ENCODE measurements around the gene RHBDF2.

Gene RHBDF2

DNA sequence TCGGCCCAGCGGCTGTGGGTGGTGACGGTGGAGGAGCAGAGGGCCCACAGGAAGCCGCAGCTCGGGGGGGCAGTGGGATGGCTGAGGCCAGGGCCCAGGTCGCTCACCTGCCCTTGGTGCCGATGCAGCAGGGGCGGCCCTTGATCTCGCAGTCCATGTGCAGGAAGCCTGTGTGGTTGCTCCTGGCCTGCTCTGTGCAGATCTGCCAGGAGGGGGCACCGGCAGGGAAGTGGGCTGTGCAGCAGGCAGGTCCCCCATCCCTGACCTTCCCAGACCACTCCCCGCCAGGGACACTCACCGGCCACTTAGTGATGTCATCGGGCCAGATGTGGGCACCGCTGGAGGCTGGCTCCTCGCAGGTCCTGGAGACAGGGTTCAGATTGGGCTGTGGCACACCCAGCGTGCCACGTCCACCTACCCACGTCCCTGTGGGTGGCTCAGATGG, 27.7 kb downstream of the RHBDF2 start:
- peak; percentile 35 for DNase-seq
- in situ Hi-C loops (cut with HindIII; ENCODE audit: low pct_ligation_motif_present, low pct_unique_long_range_greater_than_20kb, low sequenced_read_pairs): no loop called here

DNA sequence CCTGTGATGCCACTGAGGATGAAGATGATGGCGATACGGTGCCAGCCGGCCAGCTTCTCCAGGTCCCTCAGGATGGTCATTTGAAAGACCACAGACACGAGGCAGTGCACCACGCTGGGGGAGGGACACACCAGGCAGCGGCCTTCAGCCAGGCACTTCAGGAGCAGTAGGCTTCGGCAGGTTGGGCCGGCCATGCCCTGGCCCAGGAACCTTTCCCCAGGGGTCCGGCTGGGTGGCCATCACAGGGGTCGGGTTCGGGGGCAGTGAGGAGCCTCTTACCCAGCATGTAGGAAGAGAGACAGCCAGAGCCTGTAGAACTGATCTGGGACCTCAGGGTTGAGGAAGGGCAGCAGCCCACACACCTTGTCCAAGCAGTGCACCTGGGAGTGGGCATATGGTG, 28.5 kb downstream of the RHBDF2 start:
- in situ Hi-C loops (cut with HindIII; ENCODE audit: low pct_ligation_motif_present, low pct_unique_long_range_greater_than_20kb, low sequenced_read_pairs): no loop called here
- DNase-seq: no peak

DNA sequence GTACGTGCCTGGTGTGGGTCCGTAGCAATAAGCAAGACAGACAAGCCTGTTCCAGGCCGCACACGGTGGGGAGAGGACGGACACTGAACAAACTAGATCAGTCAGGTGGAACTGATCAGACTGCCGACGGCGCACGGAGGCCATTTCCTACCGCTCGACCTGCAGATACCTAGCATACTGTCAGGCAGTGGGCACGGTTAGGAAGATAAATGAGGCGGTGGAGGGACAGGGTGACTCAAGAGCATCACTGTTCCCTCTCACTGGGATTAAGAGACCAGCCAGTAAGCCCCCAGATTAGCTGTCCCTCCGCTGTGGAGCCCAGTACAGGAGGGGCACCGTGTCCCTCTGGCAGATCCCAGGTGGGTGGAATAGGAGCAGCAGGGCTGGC, 29.0 kb downstream of the RHBDF2 start:
- DNase-seq: no peak
- in situ Hi-C loops (cut with HindIII; ENCODE audit: low pct_ligation_motif_present, low pct_unique_long_range_greater_than_20kb, low sequenced_read_pairs): no loop called here

DNA sequence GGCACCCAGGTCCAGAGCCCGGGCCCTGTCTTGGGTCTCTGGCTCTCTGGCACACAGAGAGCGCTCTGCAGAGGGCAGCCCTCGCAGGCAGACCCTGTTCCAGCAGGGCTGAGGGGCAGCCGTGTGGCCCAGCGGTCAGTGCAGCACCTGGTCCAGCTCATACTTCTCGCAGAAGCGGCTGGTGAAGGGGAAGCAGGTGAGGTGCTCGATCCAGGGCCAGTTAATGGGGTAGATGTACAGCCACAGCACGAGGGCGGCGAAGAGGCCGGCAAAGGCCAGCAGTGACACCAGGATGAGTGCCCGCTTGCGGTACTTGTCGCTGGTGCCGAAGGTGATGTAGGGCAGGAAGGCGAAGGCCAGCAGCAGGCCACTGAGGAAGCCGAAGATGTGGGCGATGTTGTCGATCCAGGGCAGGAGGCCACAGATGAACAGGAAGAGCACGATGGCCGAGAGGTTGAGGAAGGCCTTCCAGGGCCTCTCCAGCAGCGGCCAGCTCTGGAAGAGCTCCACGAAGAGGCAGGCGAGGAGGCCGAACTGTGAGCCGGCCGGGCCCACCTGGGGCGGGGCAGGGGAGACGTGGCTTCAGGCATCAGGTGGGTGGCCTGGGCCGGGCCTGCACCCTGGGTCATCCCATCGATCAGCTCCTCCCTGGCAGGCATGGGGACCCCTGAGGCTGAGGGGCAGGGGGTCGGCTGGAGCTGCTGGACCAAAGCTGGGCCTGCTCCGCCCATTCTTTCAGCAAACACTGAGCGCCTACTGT, 29.5 kb downstream of the RHBDF2 start:
- no peak for DNase-seq
- in situ Hi-C loops (cut with HindIII; ENCODE audit: low pct_ligation_motif_present, low pct_unique_long_range_greater_than_20kb, low sequenced_read_pairs): no loop called here

DNA sequence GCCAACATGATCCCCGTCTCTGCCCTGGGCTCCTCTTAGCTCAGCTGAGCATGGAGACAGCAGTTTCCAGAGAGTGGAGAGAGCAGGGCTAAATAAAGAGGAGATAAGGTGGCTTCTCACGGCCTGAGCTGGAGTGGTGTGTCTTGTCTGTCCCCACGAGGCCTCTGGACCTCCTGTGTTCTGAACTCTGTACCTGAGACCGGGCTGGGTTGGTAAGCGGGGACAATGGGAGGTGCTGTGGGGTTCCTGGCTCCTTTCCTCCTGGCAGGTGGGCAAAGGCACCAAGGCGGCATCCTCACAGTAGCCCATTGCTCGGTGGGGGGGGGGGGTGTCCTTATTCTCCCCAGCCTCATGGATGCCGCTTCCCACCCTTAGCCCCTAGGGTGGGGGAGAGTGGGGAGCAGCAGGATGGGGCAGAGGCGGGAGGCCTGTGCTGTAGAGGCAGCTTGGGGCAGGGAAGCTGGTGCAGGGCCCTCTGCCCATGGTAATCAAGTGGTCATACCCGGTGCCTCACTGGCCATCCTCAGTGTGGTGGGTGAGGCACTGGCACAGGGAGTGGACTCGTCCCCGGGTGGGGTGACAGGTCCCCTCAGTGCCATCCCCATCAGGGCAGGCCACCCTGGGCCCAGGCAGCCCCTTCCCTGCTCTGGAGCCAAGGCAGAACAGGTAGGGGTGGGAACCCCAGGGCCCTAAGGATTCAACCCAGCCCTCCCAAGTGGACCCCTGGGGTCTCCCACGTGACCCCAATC, 31.1 kb downstream of the RHBDF2 start:
- in situ Hi-C loops (cut with HindIII; ENCODE audit: low pct_ligation_motif_present, low pct_unique_long_range_greater_than_20kb, low sequenced_read_pairs): no loop called here
- no peak for DNase-seq

DNA sequence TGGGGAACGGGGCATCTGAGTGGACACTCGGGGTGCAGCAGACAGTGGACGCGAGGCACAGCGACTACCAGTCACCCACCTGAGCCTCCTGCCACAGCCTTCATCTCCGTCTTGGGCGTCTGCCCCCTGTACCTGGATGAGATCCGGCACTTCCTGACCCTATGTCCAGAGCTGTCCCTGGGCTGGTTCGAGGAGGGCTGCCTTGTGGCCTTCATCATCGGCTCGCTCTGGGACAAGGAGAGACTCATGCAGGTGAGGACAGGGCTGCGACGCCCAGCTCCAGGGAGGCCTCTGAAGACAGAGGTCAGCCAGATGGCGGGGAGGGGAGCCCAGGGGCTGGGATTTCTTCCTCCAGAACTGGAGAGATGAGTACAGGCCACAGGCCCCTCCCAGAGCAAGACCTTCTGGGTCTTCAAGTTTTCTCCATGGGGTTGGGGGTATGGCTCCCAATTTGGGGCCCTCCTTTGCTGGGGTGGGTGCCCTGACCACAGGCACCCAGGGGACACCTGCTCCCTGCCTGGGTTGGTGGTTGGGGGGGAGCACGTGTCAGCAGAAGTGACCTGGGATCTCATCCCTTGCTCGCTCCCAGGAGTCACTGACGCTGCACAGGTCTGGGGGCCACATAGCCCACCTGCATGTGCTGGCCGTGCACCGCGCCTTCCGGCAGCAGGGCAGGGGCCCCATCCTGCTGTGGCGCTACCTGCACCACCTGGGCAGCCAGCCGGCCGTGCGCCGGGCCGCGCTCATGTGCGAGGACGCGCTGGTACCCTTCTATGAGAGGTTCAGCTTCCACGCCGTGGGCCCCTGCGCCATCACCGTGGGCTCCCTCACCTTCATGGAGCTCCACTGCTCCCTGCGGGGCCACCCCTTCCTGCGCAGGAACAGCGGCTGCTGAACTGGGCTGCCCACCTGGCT, 31.9 kb downstream of the RHBDF2 start:
- in situ Hi-C loops (cut with HindIII; ENCODE audit: low pct_ligation_motif_present, low pct_unique_long_range_greater_than_20kb, low sequenced_read_pairs): no loop called here
- no peak for DNase-seq

DNA sequence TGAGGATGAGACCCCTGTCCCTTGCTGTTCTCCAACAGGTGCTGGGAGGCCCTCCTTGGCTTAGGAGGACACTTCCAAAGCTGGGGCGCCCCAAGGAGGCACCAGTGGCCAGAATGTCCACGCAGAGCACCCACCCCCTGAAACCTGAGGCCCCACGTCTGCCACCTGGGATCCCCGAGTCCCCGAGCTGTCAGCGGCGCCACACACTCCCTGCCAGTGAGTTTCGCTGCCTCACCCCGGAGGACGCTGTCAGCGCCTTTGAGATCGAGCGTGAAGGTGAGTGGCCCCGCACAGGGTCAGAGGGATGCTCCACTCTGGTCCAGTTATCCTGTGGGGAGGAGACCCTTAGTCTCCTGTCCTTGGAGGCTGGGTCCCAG, 32.6 kb downstream of the RHBDF2 start:
- DNase-seq: no peak
- in situ Hi-C loops (cut with HindIII; ENCODE audit: low pct_ligation_motif_present, low pct_unique_long_range_greater_than_20kb, low sequenced_read_pairs): no loop called here

DNA sequence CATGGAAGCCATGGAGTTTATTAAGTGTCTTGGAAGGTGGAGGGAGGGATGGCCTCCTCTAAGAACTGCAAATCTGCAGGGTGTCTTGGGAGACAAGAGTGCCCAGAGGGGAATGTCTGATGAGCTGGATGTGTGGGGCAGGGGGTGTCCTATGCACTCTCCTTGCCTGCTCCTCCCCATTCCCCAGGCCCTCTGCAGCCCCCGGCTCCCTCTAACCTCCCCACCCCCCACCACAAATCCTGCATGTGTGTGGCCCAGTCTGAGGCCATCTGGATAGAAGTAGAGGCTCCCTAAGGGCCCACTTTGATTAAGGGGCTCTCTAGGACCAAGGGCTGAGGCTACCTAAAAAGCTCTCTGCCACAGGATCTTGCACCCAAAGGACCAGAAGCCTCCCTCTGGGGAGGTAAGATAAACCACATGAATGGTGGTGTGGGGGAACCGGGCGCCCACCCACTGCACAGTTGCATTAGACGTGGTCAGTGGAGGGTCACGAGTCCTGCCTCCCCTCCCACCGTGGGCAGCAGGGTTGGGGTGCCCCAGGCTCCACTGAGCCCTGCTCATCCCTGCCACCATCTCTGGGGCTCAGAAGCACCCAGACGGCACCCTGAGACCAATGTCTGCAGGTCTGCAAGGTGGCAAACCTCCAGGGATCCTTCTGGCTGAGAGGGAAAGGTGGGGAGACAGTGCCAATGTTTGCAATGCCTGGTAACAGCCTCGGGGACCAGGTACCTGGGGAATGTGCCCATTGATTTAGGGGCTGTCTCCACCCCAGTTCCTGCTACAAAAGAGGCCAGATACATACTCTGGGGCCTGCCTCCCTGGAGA, 33.2 kb downstream of the RHBDF2 start:
- no peak for DNase-seq

DNA sequence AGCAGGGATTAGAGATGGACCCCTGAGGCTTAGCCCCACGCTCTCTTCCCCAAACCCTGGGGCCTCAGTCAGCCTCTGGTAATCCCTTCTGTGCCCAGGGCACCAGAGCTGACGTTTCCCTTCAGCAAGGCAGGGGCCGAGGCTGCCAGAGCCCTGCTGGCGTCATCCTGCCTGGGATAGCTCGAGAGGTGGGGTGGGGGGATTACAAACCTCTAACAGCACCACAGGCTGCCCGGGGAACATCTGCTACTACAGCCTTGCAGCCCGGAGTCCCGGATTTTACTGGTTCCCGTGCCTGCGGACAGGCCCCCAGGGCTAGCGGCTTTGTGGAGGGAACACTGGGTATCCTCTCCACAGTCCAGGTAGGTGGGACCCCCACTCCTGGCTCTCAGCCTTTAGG, 33.9 kb downstream of the RHBDF2 start, which contains the start of gene AANAT:
Gene AANAT, plus strand, starts transcription at position 238 of the 400 bp plus-strand sequence. CDS start 1,144 bp downstream, outside the sequence.
- DNase-seq: no peak
- in situ Hi-C loops (cut with HindIII; ENCODE audit: low pct_ligation_motif_present, low pct_unique_long_range_greater_than_20kb, low sequenced_read_pairs): no loop called here

More for the DNA sequence above, 33.2 kb downstream of the RHBDF2 start:
- in situ Hi-C loops (cut with HindIII; ENCODE audit: low pct_ligation_motif_present, low pct_unique_long_range_greater_than_20kb, low sequenced_read_pairs): no loop called here

DNA sequence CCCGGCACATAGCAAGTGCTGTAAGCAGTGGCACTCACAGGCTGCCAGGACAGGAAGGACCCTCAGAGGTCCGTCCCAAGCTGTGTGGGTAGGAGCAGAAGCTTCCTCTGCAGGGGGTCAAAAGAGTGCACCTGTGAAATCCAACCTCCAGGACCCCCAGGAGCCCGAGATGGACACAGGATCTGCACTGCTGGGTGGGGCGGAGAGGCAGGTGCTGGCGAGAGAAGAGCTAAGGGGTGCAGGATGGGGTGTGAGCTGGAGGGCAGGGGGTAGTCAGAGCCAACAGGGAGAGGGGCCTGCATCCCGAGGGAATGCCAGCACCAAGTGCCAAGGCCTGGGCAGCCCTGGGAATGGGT, 34.5 kb downstream of the RHBDF2 start:
- in situ Hi-C loops (cut with HindIII; ENCODE audit: low pct_ligation_motif_present, low pct_unique_long_range_greater_than_20kb, low sequenced_read_pairs): no loop called here
- DNase-seq: no peak

DNA sequence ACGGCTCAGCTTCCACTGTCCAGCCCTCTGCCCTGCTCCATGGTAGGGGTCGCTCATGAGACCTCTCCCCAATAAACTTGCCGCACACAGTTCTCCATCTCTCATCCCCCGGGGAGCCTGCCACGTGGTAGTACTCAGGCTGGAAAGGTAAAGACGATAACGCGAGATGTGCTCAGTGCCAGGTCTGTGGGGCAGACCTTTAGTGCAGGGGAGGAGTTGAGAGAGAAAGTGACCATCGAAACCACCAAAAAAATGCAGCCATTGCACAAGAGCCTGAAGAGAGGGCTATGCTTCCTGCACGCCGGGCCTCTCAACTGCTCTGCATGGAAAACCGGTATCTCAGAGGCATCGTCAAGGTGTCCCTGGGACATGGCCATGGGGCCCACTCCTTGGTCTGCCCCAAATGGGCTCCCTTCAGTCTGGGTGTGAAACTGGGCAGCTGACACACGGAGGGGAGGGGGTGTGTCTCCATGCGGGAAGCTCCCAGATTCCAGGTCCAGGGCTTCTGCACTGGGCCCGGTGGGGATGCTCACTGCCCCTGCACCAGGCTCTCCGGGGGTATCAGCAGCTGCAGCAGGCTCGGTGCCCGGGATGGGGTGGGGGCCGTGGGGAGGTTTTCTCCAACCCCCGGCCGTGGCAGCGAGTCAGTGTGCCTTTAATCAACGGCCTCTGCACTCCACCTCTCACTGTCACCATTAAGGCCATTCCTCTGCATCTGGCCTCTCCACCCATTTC, 38.5 kb downstream of the RHBDF2 start:
- in situ Hi-C loops (cut with HindIII; ENCODE audit: low pct_ligation_motif_present, low pct_unique_long_range_greater_than_20kb, low sequenced_read_pairs): no loop called here
- DNase-seq: no peak

DNA sequence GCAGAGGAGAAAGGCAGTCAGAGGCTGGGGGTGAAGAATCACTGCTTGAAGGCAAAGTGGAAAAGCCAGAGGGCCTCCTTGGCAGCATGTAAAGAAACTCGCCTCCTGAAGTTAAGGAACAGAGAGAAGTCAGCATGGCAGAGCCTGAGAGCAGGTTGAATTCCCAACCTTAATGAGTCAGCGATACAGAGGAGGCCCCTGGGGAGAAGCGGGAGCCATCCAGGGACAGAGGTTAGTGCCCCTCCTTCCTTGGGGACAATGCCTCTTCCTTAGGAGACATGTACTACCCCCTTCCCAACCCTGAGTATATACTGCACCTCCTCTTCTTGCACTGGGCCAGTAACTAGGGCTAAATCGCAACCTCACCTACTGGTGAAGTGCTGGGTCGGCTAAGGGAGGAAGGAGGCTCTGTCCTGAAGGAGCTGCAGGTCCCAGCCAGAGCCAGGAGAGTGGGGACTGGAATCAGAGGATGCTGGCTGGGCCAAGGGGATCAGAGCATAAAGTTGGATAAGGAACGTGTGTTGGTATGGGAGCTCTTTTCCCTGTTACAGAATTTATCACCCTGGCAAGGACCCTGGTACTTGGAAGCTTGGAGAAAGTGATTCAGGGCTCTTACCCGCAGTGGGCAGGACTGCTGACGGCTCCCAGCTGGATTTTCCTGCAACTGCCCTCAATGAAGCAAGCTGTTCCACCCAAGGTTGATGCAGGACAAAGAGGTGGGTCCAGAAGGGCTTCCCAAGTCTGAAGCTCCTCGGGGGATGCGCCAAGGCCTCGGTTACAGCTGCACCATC, 39.3 kb downstream of the RHBDF2 start:
- in situ Hi-C loops (cut with HindIII; ENCODE audit: low pct_ligation_motif_present, low pct_unique_long_range_greater_than_20kb, low sequenced_read_pairs): no loop called here
- DNase-seq: no peak

DNA sequence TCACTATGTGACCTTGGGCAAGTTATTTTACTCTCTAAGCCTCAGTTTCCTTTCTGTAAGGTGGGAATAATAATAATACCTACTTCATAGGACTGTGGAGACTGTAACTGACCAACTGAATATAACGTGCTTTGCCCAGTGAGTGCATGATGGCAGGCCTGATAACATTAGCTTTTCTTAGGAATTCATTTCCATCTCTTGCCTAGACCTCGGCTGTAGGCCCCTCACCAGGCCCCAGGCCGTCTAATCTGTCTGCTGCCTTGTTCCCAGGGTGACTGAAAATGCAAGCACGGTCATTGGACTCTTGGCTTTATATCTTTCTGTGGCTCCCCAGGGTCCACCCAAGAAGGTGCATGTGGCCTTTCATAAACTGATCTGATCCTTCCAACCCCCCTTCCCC, 41.5 kb downstream of the RHBDF2 start:
- DNase-seq: no peak
- in situ Hi-C loops (cut with HindIII; ENCODE audit: low pct_ligation_motif_present, low pct_unique_long_range_greater_than_20kb, low sequenced_read_pairs): no loop called here

DNA sequence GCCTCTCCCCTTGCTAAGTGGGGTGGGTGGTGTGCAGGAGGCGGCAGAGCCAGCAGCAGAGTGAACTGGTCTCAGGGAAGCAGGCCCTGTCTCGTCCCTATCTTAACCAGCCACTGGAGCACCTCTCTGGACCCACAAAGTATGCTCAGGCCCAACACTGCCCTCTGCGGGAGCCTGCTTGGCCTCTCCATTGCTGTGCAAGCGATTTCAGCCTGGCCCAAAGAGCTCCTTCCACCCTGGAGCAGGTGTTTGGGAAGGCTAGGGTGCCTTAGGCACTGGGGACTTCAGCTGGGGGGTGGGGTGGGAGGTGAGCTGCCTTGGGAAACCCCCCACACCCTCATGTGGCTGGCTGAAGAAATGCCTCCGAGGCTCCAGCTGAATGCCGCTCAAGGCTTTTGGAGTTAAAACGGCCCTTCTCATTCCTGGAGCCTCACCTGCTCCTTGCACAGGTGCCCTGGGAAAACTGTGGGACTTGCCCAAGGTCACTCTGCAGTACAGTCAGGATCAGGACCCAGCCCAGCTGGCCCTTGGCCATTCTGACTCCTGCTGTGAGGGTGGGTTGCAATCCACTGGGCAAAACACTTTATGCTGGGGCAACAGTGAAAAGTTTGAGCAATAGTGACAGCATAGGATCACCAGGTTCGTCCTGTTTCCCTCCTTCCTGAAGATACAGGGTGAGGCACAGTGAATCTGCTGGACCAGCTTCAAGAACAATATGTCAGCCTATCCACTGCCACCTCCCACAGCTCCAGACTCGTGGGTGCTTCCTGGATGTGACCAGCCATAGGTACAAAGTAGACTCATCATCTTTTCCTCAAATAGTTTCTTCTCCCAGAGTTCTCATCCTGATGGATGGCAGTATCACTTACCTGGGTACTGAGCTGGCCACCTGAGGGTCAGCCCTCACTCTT, 42.4 kb downstream of the RHBDF2 start:
- in situ Hi-C loops (cut with HindIII; ENCODE audit: low pct_ligation_motif_present, low pct_unique_long_range_greater_than_20kb, low sequenced_read_pairs): no loop called here
- peak; percentile 73 for DNase-seq

DNA sequence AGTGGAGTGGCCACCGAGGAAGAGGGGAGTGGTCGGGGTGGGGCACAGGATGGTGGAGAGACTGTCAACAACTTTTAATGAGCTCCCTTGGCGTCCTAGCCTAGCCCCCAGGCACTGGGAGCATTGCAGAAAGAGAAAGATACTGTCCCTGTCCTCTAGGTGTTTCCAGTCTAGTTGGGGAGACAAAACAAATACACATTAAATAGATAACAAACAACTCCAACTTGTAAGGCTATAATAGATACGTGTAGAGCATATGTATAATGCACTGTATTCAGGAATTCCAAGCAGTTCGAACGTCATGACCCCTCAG, 47.8 kb downstream of the RHBDF2 start:
- DNase-seq: no peak
- in situ Hi-C loops (cut with HindIII; ENCODE audit: low pct_ligation_motif_present, low pct_unique_long_range_greater_than_20kb, low sequenced_read_pairs): no loop called here

All from ACHN (cell line).